ENCODE measurements around the gene SLC2A4RG. TPM values are rescaled to one million over a fixed set of nuclear protein-coding genes. Genes with fewer than 3 reads are reported as not detected.

The SLC2A4RG gene
- total RNA-seq, 4 donors from 2014 or later = 36.5 to 98.7 (median 59.9) TPM

GRCh38 chr20:63792866-63793265, 53.3 kb downstream of the SLC2A4RG start:
- WGBS, 2 donors (ENCODE audit: low coverage in 1 of 2) = no CpG with 5 or more reads among the region's 20 CpGs
- H3K9me3 ChIP-seq = no peaks in the 10 kb centered on the region
- TF ChIP-seq, protein P1, sequence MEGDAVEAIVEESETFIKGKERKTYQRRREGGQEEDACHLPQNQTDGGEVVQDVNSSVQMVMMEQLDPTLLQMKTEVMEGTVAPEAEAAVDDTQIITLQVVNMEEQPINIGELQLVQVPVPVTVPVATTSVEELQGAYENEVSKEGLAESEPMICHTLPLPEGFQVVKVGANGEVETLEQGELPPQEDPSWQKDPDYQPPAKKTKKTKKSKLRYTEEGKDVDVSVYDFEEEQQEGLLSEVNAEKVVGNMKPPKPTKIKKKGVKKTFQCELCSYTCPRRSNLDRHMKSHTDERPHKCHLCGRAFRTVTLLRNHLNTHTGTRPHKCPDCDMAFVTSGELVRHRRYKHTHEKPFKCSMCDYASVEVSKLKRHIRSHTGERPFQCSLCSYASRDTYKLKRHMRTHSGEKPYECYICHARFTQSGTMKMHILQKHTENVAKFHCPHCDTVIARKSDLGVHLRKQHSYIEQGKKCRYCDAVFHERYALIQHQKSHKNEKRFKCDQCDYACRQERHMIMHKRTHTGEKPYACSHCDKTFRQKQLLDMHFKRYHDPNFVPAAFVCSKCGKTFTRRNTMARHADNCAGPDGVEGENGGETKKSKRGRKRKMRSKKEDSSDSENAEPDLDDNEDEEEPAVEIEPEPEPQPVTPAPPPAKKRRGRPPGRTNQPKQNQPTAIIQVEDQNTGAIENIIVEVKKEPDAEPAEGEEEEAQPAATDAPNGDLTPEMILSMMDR (IDR thresholded peaks at IDR 0.05) = no peak
- TF ChIP-seq EP300 (IDR thresholded peaks at IDR 0.05) (no peak), POLR2AphosphoS5 (IDR thresholded peaks at IDR 0.05) (no peak), POLR2A (IDR thresholded peaks at IDR 0.05) (no peak)
- no peaks in the 10 kb centered on the region for H3K27me3 ChIP-seq
- no peak overlapping the region for H3K27ac ChIP-seq
- ATAC-seq = no peak
- H3K36me3 ChIP-seq = peaks cover 0 to 29% of the 10 kb centered on the region in 2 donors
- H3K4me3 ChIP-seq = no peak overlapping the region
- peaks cover 0 to 7% (median 0%) of the 10 kb centered on the region in 3 donors for H3K4me1 ChIP-seq

Small RNA genes lying within 50 kb of the gene (small RNA-seq; reads per million reads assigned to genes)
- gene LIME1 (0 to 0.38 (median 0.04) reads per million in 4 donors), gene TNFRSF6B (0 reads per million in 4 donors)

Other genes starting within 250 kb of the SLC2A4RG start
- gene EEF1A2, start 240.7 kb upstream of the SLC2A4RG start, total RNA-seq = 1 to 10 TPM in 3 of 4 donors, under 1 TPM in 1; 0.47 to 6.5 (median 3.4) TPM
- 100 to 1,000 TPM; 114 to 256 (median 162) TPM for gene PPDPF, start 219.0 kb upstream of the SLC2A4RG start, total RNA-seq
- gene PTK6, start 202.4 kb upstream of the SLC2A4RG start, total RNA-seq = 1 to 10 TPM in 1 of 4 donors, under 1 TPM in 2, not detected in 1; 0.13 to 2.1 (median 0.42) TPM
- not detected for gene SRMS, start 192.0 kb upstream of the SLC2A4RG start, total RNA-seq
- under 1 TPM in 1 of 4 donors, not detected in 3; 0.27 TPM for gene FNDC11, start 185.6 kb upstream of the SLC2A4RG start, total RNA-seq
- gene HELZ2, start 165.5 kb upstream of the SLC2A4RG start, total RNA-seq = 10 to 100 TPM; 14.2 to 22.2 (median 20.2) TPM
- 10 to 100 TPM in 3 of 4 donors, 1 to 10 TPM in 1; 9.8 to 16.1 (median 12.1) TPM for gene GMEB2, start 112.7 kb upstream of the SLC2A4RG start, total RNA-seq
- gene STMN3, start 86.4 kb upstream of the SLC2A4RG start, total RNA-seq = 10 to 100 TPM; 13.7 to 31.6 (median 17.0) TPM
- 10 to 100 TPM in 3 of 4 donors, 1 to 10 TPM in 1; 7.1 to 43.7 (median 18.7) TPM for gene RTEL1, start 81.5 kb upstream of the SLC2A4RG start, total RNA-seq
- gene TNFRSF6B, start 43.1 kb upstream of the SLC2A4RG start, total RNA-seq = 10 to 100 TPM in 3 of 4 donors, 1 to 10 TPM in 1; 8.9 to 27.8 (median 15.4) TPM
- gene ARFRP1, start 31.8 kb upstream of the SLC2A4RG start, total RNA-seq = 10 to 100 TPM; 38.9 to 56.4 (median 49.0) TPM
- 10 to 100 TPM; 21.7 to 51.7 (median 32.9) TPM for gene ZGPAT, start 31.7 kb upstream of the SLC2A4RG start, total RNA-seq
- gene LIME1, start 3.1 kb upstream of the SLC2A4RG start, total RNA-seq = 10 to 100 TPM in 1 of 4 donors, 1 to 10 TPM in 3; 4.7 to 17.0 (median 7.2) TPM
- gene ZBTB46, start 91.5 kb downstream of the SLC2A4RG start, total RNA-seq = 10 to 100 TPM in 2 of 4 donors, 1 to 10 TPM in 2; 8.1 to 13.8 (median 10.2) TPM
- not detected for gene ABHD16B, start 121.7 kb downstream of the SLC2A4RG start, total RNA-seq
- gene TPD52L2, start 125.5 kb downstream of the SLC2A4RG start, total RNA-seq = 100 to 1,000 TPM; 136 to 157 (median 145) TPM
- gene DNAJC5, start 155.3 kb downstream of the SLC2A4RG start, total RNA-seq = 10 to 100 TPM; 44.7 to 70.6 (median 47.6) TPM
- gene UCKL1, start 216.6 kb downstream of the SLC2A4RG start, total RNA-seq = 10 to 100 TPM; 19.8 to 27.7 (median 22.6) TPM
- gene ZNF512B, start 230.2 kb downstream of the SLC2A4RG start, total RNA-seq = 10 to 100 TPM in 2 of 4 donors, 1 to 10 TPM in 2; 9.0 to 13.8 (median 10.0) TPM
- gene SAMD10, start 239.9 kb downstream of the SLC2A4RG start, total RNA-seq = 1 to 10 TPM in 2 of 4 donors, under 1 TPM in 2; 0.62 to 4.6 (median 1.9) TPM
- gene PRPF6, start 241.4 kb downstream of the SLC2A4RG start, total RNA-seq = 10 to 100 TPM; 53.7 to 73.0 (median 67.6) TPM